SK-N-SH (cell line): ENCODE data around the gene DSCAML1. TPM values are rescaled to one million over a fixed set of nuclear protein-coding genes. Genes with fewer than 3 reads are reported as not detected.

Source experiments
- CTCF ChIA-PET: fragments of 300-600, 350-600 bp; formaldehyde crosslinking; extraction: SDS; loops from one replicate; lab custom pipeline; 2021; lab: Yijun Ruan, JAX
- POLR2A ChIA-PET: fragments of 350-600 bp; sonication (Branson Sonifier 250); formaldehyde crosslinking; extraction: SDS; loops from one replicate; lab custom pipeline; 2020; ENCODE audit warnings: antibody characterized with exemption, inconsistent platforms; lab: Yijun Ruan, JAX
- DNase-seq: peaks from one replicate; pipeline ENCODE4 v3.0.0; 2012
- H2AFZ ChIP-seq: fragments of 200-600 bp; sonication (generic); 2 replicates; pipeline ENCODE4 v1.8.1; 2016; ENCODE audit warnings: antibody characterized with exemption, mild to moderate bottlenecking, low read depth
- H3F3A ChIP-seq: fragments of 200-600 bp; sonication (generic); replicated peaks from 2 replicates; pipeline ENCODE3; 2016; ENCODE audit warnings: antibody characterized with exemption, mild to moderate bottlenecking; ENCODE audit not compliant: insufficient read depth
- H3K27ac ChIP-seq, 2 experiments: fragments of 200-500 bp in 1 of 2; fragments of 200-600 bp in 1 of 2; sonication (Bioruptor generic) in 1 of 2; sonication (generic), shearing (Covaris generic) in 1 of 2; 2 replicates each; pipeline versions ENCODE4 v1.5.1 to v1.6.1; 2014 to 2016; ENCODE audit warnings: low read depth in 2 of 2, inconsistent platforms in 1 of 2, low read length in 1 of 2, mild to moderate bottlenecking in 1 of 2, mixed read lengths in 1 of 2
- H3K27me3 ChIP-seq: fragments of 200-600 bp; sonication (generic), shearing (Covaris generic); 2 replicates; pipeline ENCODE4 v1.6.1; 2016; ENCODE audit warnings: mixed run types; ENCODE audit not compliant: insufficient read depth
- H3K36me3 ChIP-seq, 2 experiments: fragments of 200-500 bp in 1 of 2; fragments of 200-600 bp in 1 of 2; sonication (Bioruptor generic) in 1 of 2; sonication (generic) in 1 of 2; replicated peaks in 1 of 2; 2 replicates each; pipeline versions ENCODE3 to v1.5.1; 2014 to 2016; ENCODE audit warnings: low read length in 1 of 2, mild to moderate bottlenecking in 1 of 2; ENCODE audit not compliant: insufficient read depth in 2 of 2, control insufficient read depth in 1 of 2
- H3K4me1 ChIP-seq, 2 experiments: fragments of 200-500 bp in 1 of 2; fragments of 200-600 bp in 1 of 2; sonication (Bioruptor generic) in 1 of 2; sonication (generic), shearing (Covaris generic) in 1 of 2; 2 replicates each; pipeline versions ENCODE4 v1.5.1 to v1.6.1; 2014 to 2016; ENCODE audit warnings: low read depth in 1 of 2, low read length in 1 of 2, mixed run types in 1 of 2; ENCODE audit not compliant: insufficient read depth in 2 of 2, control insufficient read depth in 1 of 2
- H3K4me2 ChIP-seq: fragments of 200-600 bp; sonication (generic), shearing (Covaris generic); 2 replicates; pipeline ENCODE4 v1.6.1; 2017; ENCODE audit warnings: mixed run types
- H3K4me3 ChIP-seq, 2 experiments: fragments of 200-500 bp in 1 of 2; fragments of 200-600 bp in 1 of 2; sonication (Bioruptor generic) in 1 of 2; sonication (generic), shearing (Covaris generic) in 1 of 2; 2 replicates each; pipeline versions ENCODE4 v1.5.1 to v1.8.1; 2014 to 2016; ENCODE audit warnings: low read depth in 2 of 2, inconsistent platforms in 1 of 2, low read length in 1 of 2, mild to moderate bottlenecking in 1 of 2, mixed read lengths in 1 of 2, moderate library complexity in 1 of 2
- H3K79me2 ChIP-seq: fragments of 200-600 bp; sonication (generic); 2 replicates; pipeline ENCODE4 v1.8.1; 2017; ENCODE audit warnings: mild to moderate bottlenecking; ENCODE audit not compliant: insufficient read depth
- H3K9ac ChIP-seq: fragments of 200-600 bp; sonication (generic); 2 replicates; pipeline ENCODE4 v1.6.1; 2017; ENCODE audit warnings: mixed run types
- H3K9me2 ChIP-seq: fragments of 200-600 bp; sonication (generic); 2 replicates; pipeline ENCODE4 v1.6.1; 2017; ENCODE audit warnings: mixed run types
- H3K9me3 ChIP-seq: fragments of 200-600 bp; sonication (generic); 2 replicates; pipeline ENCODE4 v1.6.1; 2017; ENCODE audit warnings: mixed run types, mild to moderate bottlenecking, moderate library complexity
- H4K20me1 ChIP-seq: fragments of 200-600 bp; sonication (generic); 2 replicates; pipeline ENCODE4 v1.6.1; 2017; ENCODE audit warnings: mild to moderate bottlenecking, mixed run types; ENCODE audit not compliant: insufficient read depth
- CTCF ChIP-seq: fragments of 200-600 bp; sonication (generic); IDR thresholded peaks from 2 replicates; pipeline ENCODE4 v1.6.1; 2017; ENCODE audit warnings: antibody characterized with exemption, mild to moderate bottlenecking, moderate library complexity
- ELF1 ChIP-seq: IDR thresholded peaks from 2 replicates; pipeline ENCODE4 v1.4.0; 2012
- EZH2phosphoT487 ChIP-seq: fragments of 200-600 bp; sonication (generic); IDR thresholded peaks from 2 replicates; pipeline ENCODE4 v1.6.1; 2017; ENCODE audit warnings: low read depth, mixed run types, mild to moderate bottlenecking, antibody characterized with exemption, moderate library complexity, borderline replicate concordance
- FOSL2 ChIP-seq: IDR thresholded peaks from 2 replicates; pipeline ENCODE4 v1.4.0; 2012; ENCODE audit warnings: low read depth, mild to moderate bottlenecking, moderate library complexity, borderline replicate concordance
- FOXJ3 ChIP-seq: sonication (generic); formaldehyde crosslinking; IDR thresholded peaks from 2 replicates; pipeline ENCODE4 v1.5.1; 2020; ENCODE audit warnings: mild to moderate bottlenecking, missing genetic modification reagents
- GABPA ChIP-seq: IDR thresholded peaks from 2 replicates; pipeline ENCODE4 v1.4.0; 2012; ENCODE audit warnings: low read depth, mild to moderate bottlenecking
- GATA2 ChIP-seq: sonication (generic); formaldehyde crosslinking; IDR thresholded peaks from 2 replicates; pipeline ENCODE4 v1.5.0; 2020; ENCODE audit warnings: mild to moderate bottlenecking, missing genetic modification reagents
- MEF2A ChIP-seq: IDR thresholded peaks from 2 replicates; pipeline ENCODE4 v1.4.0; 2012; ENCODE audit warnings: low read depth, borderline replicate concordance
- NRF1 ChIP-seq: IDR thresholded peaks from 2 replicates; pipeline ENCODE4 v1.6.1; 2012; ENCODE audit warnings: low read depth, mild to moderate bottlenecking, low read length
- POLR2AphosphoS5 ChIP-seq: IDR thresholded peaks from 2 replicates; pipeline ENCODE4 v1.6.1; 2012; ENCODE audit warnings: low read depth, low read length
- RFX5 ChIP-seq: IDR thresholded peaks from 2 replicates; pipeline ENCODE4 v1.6.1; 2012; ENCODE audit warnings: mild to moderate bottlenecking, improper control_type of control experiment, low read length
- SIN3A ChIP-seq: IDR thresholded peaks from 2 replicates; pipeline ENCODE4 v1.6.1; 2012; ENCODE audit warnings: low read depth, mild to moderate bottlenecking, low read length, moderate library complexity, borderline replicate concordance
- YY1 ChIP-seq: IDR thresholded peaks from 2 replicates; pipeline ENCODE4 v1.4.0; 2012; ENCODE audit warnings: low read depth, mild to moderate bottlenecking
- WGBS: methylation state at CpG from one replicate; pipeline ENCODE4 v1.1.6; 2017; ENCODE audit warnings: low lambda C conversion rate; 5-methylcytosine and 5-hydroxymethylcytosine counted together
- polyA plus RNA-seq, 3 experiments: library from polyadenylated mRNA; depleted of rRNA; stranded (reverse); fragments of >200 nt; gene quantifications; 2 replicates each; pipeline ENCODE4 v1.2.3, GENCODE V29; 2012
- TF ChIP-seq, protein P1 (sequence below): fragments of 150-350 bp; IDR thresholded peaks from 2 replicates; pipeline ENCODE4 v1.6.1; 2016; ENCODE audit warnings: mild to moderate bottlenecking, low read depth, low read length
- TF ChIP-seq, protein P2 (sequence below): IDR thresholded peaks from 2 replicates; pipeline ENCODE4 v1.6.1; 2012; ENCODE audit warnings: mild to moderate bottlenecking, low read depth, low read length, moderate library complexity

Gene DSCAML1
- polyA plus RNA-seq, 1 of the 3 experiments (the other 2 are of a cell fraction), result not detected

DNA sequence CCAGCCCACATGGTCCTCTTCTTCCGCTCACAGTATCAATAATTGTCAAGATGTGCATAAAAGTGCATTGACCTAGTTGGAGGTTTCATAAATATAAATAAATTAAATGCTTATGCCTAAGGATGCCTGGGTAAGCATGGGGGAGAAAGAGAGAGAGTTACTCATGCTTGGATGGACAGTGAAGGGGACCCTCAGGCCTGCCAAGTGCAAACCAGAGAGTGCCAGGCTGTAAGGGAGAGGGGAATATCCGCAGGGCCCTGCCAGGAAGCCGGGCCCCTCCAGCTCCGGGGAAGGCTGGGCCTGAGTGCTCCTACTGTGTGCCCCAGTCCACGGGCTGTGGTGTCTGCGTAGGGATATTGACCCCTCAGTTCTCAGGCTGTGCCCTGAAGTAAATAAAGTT, 214.6 kb downstream of the DSCAML1 start:
- no peak for DNase-seq
- no peaks in the 10 kb centered on the region for H3F3A ChIP-seq
- no peaks in the 10 kb centered on the region for H4K20me1 ChIP-seq
- H3K4me1 ChIP-seq, result peaks cover 4 to 6% of the 10 kb centered on the region in 2 experiments; a peak in 1 of 4 replicates
- H3K27ac ChIP-seq, result no peak overlapping the region
- WGBS, result 53% methylated on average over 3 of the region's 6 CpGs
- no peak overlapping the region for H3K9ac ChIP-seq
- H3K9me2 ChIP-seq, result no peaks in the 10 kb centered on the region
- POLR2A ChIA-PET, result no interaction called here
- H3K4me3 ChIP-seq, result no peak overlapping the region
- H3K4me2 ChIP-seq, result no peak overlapping the region
- H3K36me3 ChIP-seq, result no peaks in the 10 kb centered on the region
- CTCF ChIA-PET, result interaction anchor here (1.5 to 2.9 kb wide), 3 partner anchors 34 to 225 kb away, joined by 3 to 12 read pairs (median 8); no protein-coding TSS in a partner anchor
- no peak overlapping the region for H2AFZ ChIP-seq
- H3K27me3 ChIP-seq, result peaks cover 4% of the 10 kb centered on the region; the same call in 1 of the 2 replicates
- H3K79me2 ChIP-seq, result no peaks in the 10 kb centered on the region
- TF ChIP-seq SIN3A (no peak), RFX5 (no peak), YY1 (no peak), GABPA (no peak), MEF2A (no peak), EZH2phosphoT487 (no peak), FOSL2 (no peak), ELF1 (no peak), GATA2 (CRISPR knock-in tag) (no peak), FOXJ3 (CRISPR knock-in tag) (no peak), CTCF (no peak), NRF1 (no peak), POLR2AphosphoS5 (no peak)
- TF ChIP-seq, protein P1, sequence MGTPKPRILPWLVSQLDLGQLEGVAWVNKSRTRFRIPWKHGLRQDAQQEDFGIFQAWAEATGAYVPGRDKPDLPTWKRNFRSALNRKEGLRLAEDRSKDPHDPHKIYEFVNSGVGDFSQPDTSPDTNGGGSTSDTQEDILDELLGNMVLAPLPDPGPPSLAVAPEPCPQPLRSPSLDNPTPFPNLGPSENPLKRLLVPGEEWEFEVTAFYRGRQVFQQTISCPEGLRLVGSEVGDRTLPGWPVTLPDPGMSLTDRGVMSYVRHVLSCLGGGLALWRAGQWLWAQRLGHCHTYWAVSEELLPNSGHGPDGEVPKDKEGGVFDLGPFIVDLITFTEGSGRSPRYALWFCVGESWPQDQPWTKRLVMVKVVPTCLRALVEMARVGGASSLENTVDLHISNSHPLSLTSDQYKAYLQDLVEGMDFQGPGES, result no peak
- TF ChIP-seq, protein P2, sequence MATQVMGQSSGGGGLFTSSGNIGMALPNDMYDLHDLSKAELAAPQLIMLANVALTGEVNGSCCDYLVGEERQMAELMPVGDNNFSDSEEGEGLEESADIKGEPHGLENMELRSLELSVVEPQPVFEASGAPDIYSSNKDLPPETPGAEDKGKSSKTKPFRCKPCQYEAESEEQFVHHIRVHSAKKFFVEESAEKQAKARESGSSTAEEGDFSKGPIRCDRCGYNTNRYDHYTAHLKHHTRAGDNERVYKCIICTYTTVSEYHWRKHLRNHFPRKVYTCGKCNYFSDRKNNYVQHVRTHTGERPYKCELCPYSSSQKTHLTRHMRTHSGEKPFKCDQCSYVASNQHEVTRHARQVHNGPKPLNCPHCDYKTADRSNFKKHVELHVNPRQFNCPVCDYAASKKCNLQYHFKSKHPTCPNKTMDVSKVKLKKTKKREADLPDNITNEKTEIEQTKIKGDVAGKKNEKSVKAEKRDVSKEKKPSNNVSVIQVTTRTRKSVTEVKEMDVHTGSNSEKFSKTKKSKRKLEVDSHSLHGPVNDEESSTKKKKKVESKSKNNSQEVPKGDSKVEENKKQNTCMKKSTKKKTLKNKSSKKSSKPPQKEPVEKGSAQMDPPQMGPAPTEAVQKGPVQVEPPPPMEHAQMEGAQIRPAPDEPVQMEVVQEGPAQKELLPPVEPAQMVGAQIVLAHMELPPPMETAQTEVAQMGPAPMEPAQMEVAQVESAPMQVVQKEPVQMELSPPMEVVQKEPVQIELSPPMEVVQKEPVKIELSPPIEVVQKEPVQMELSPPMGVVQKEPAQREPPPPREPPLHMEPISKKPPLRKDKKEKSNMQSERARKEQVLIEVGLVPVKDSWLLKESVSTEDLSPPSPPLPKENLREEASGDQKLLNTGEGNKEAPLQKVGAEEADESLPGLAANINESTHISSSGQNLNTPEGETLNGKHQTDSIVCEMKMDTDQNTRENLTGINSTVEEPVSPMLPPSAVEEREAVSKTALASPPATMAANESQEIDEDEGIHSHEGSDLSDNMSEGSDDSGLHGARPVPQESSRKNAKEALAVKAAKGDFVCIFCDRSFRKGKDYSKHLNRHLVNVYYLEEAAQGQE, result no peak
- no peaks in the 10 kb centered on the region for H3K9me3 ChIP-seq
